Measurements from ENCODE around the gene ANKRD6. TPM values are rescaled to one million over a fixed set of nuclear protein-coding genes. Genes with fewer than 3 reads are reported as not detected.

The ANKRD6 gene
- total RNA-seq, 2 experiments from 2014 or later: 1.7 to 4.5 TPM

DNA sequence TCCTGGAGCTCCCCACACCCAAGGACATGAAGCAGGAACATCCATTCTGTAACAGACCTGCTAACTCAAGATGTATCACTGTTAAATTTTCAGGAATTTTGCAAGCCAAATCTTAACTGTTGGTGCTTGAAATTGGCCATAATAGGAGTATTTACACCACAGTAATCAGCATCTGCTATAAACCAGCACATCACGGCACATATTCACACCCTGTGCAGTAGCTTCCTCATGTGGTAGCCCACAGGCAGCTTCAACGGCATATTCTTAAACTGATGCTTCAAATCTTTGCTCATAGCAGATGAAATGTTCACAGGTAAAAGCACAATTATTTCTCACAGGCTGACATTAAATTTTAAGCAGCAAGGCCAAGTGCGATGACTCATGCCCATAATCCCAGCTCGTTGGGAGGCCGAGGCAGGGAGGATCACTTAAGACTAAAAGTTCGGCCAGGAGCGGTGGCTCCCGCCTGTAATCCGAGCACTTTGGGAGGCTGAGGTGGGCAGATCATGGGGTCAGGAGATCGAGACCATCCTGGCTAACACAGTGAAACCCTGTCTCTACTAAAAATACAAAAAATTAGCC is 249.1 kb downstream of the ANKRD6 start:
- Mint-ChIP-seq H3K4me3 (no peak overlapping the region), H3K27me3 (no peaks in the 10 kb centered on the region), H3K9me3 (ENCODE audit: low read depth) (no peaks in the 10 kb centered on the region), H3K27ac (no peak overlapping the region), H3K4me1 (peaks cover 2% of the 10 kb centered on the region), H3K36me3 (peaks cover 42% of the 10 kb centered on the region)
- DNase-seq (no peak), ATAC-seq (no peak)
- CTCF ChIA-PET: interaction anchor here (1.4 kb wide), 1 partner anchor 249 kb away, joined by 4 read pairs; the partner anchor contains the start of gene ANKRD6

DNA sequence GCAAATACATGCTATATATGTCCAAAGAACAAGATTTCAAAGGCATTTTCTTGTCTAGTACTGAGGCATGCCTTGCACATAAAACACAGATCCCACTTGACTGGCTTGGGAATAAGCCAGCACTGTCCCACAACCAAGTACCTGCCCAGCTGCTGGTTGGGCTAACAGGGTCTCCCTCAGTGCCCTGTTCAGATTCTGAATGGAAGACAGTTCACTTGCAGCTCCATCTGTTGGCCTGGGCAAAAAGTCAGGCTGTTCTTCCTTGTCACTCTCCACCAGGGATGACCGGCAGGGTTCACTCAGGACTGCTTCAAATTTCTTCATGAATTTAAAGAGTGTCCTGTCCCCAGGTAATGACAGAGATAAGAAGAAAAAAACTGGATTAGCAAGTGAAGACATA is 250.0 kb downstream of the ANKRD6 start:
- ATAC-seq (no peak), DNase-seq (no peak)
- CTCF ChIA-PET: no interaction called here
- H3K9me3 Mint-ChIP-seq (ENCODE audit: low read depth): no peaks in the 10 kb centered on the region
- H3K4me3 Mint-ChIP-seq: no peak overlapping the region
- H3K36me3 Mint-ChIP-seq: peaks cover 44% of the 10 kb centered on the region
- no peak overlapping the region for H3K27ac Mint-ChIP-seq
- H3K4me1 Mint-ChIP-seq: peaks cover 2% of the 10 kb centered on the region
- H3K27me3 Mint-ChIP-seq: no peaks in the 10 kb centered on the region

Other genes with a start within 250 kb of the ANKRD6 start
- gene GABRR1, start 215.8 kb upstream of the ANKRD6 start, total RNA-seq: not detected
- gene GABRR2, start 117.9 kb upstream of the ANKRD6 start, total RNA-seq: 1 to 10 TPM in 1 of 2 experiments, under 1 TPM in 1; 0.67 to 1.0 TPM
- 10 to 100 TPM; 26.1 to 31.2 TPM for gene UBE2J1, start 80.4 kb upstream of the ANKRD6 start, total RNA-seq
- gene RRAGD, start 20.9 kb upstream of the ANKRD6 start, total RNA-seq: 1 to 10 TPM; 1.3 to 5.7 TPM
- gene LYRM2, start 205.6 kb downstream of the ANKRD6 start, total RNA-seq: 10 to 100 TPM; 28.9 to 30.1 TPM